Thoracic aorta (tissue), 2 donors: ENCODE data around the gene UBE2D2. TPM values are rescaled to one million over a fixed set of nuclear protein-coding genes. Genes with fewer than 3 reads are reported as not detected.
"Not testable (repeated sequence)": the region's sequence is repeated elsewhere in the genome, so short reads cannot be mapped to it uniquely, and the experiment has no call there.

Experiments
- ATAC-seq: fragments of 150-250 bp; one replicate; pipeline ENCODE4 v1.8.0; 2017; ENCODE audit warnings: low read depth; ENCODE audit not compliant: insufficient number of reproducible peaks, low FRiP score
- DNase-seq: peaks from one replicate; pipeline ENCODE4 v3.0.0-alpha.2; 2020; ENCODE audit warnings: low spot score
- H3K27ac ChIP-seq, 2 donors: fragments of 200-600 bp; sonication (generic); 1 replicate in 1 of 2; 2 replicates in 1 of 2; pipeline ENCODE4 v1.5.1; 2016; ENCODE audit warnings: mild to moderate bottlenecking in 2 of 2, moderate library complexity in 2 of 2
- H3K27me3 ChIP-seq: fragments of 200-600 bp; sonication (generic); replicated peaks from 2 replicates; pipeline ENCODE4 v1.6.0; 2016; ENCODE audit warnings: mild to moderate bottlenecking; ENCODE audit not compliant: insufficient read depth
- H3K36me3 ChIP-seq: fragments of 200-600 bp; sonication (generic); one replicate; pipeline ENCODE4 v1.5.1; 2016
- H3K4me1 ChIP-seq, 2 donors: fragments of 200-600 bp; sonication (generic); 1 replicate in 1 of 2; 2 replicates in 1 of 2; pipeline versions ENCODE4 v1.5.1 to v1.6.0; 2016; ENCODE audit warnings: low read depth in 2 of 2, mild to moderate bottlenecking in 1 of 2; ENCODE audit not compliant: control insufficient read depth in 1 of 2
- H3K4me3 ChIP-seq: fragments of 200-600 bp; sonication (generic); 2 replicates; pipeline ENCODE4 v1.5.1; 2016; ENCODE audit warnings: mild to moderate bottlenecking
- H3K9me3 ChIP-seq: fragments of 200-600 bp; sonication (generic); 2 replicates; pipeline ENCODE4 v1.5.1; 2016
- CTCF ChIP-seq: fragments of 200-600 bp; sonication (generic); IDR thresholded peaks from one replicate; pipeline ENCODE4 v1.5.1; 2019; ENCODE audit warnings: antibody characterized with exemption
- total RNA-seq, 2 donors: library from RNA; depleted of rRNA; stranded (reverse); fragments of >200 nt; gene quantifications; one replicate each; pipeline versions ENCODE4 v1.1.0 to v1.2.3, GENCODE V29; 2016

UBE2D2 gene
- total RNA-seq, 2 donors from 2014 or later = 51.9 to 66.7 TPM

GRCh38 chr5:139517683-139518564 lies 43.2 kb upstream of the UBE2D2 start:
- peak; percentile 97 for TF ChIP-seq CTCF
- H3K9me3 ChIP-seq = no peaks in the 10 kb centered on the region
- ATAC-seq (peak; percentile 92), DNase-seq (peak; percentile 38)
- H3K4me3 ChIP-seq = peak overlapping the region; percentile 76
- peaks cover 0 to 5% of the 10 kb centered on the region in 2 donors for H3K4me1 ChIP-seq
- H3K27me3 ChIP-seq = no peaks in the 10 kb centered on the region
- no peaks in the 10 kb centered on the region for H3K36me3 ChIP-seq
- H3K27ac ChIP-seq = peak overlapping the region; percentile 50 to 72

GRCh38 chr5:139523635-139524445 lies 37.3 kb upstream of the UBE2D2 start:
- Histone ChIP-seq H3K4me3 (no peak overlapping the region), H3K27me3 (no peaks in the 10 kb centered on the region), H3K27ac (no peak overlapping the region), H3K4me1 (no peaks in the 10 kb centered on the region), H3K36me3 (no peaks in the 10 kb centered on the region), H3K9me3 (no peaks in the 10 kb centered on the region)
- TF ChIP-seq CTCF = no peak
- DNase-seq (no peak), ATAC-seq (no peak)

GRCh38 chr5:139524446-139524845 lies 36.7 kb upstream of the UBE2D2 start:
- no peak for DNase-seq
- Histone ChIP-seq H3K36me3 (no peaks in the 10 kb centered on the region), H3K27me3 (no peaks in the 10 kb centered on the region), H3K4me1 (no peaks in the 10 kb centered on the region), H3K27ac (no peak overlapping the region), H3K4me3 (no peak overlapping the region), H3K9me3 (no peaks in the 10 kb centered on the region)
- no peak for ATAC-seq
- TF ChIP-seq CTCF = no peak

GRCh38 chr5:139524940-139525585 lies 36.1 kb upstream of the UBE2D2 start:
- H3K27me3 ChIP-seq = no peaks in the 10 kb centered on the region
- no peak for DNase-seq
- no peaks in the 10 kb centered on the region for H3K36me3 ChIP-seq
- H3K9me3 ChIP-seq = no peaks in the 10 kb centered on the region
- no peaks in the 10 kb centered on the region for H3K4me1 ChIP-seq
- TF ChIP-seq CTCF = no peak
- H3K4me3 ChIP-seq = no peak overlapping the region
- no peak overlapping the region for H3K27ac ChIP-seq
- ATAC-seq = no peak

- H3K4me3 ChIP-seq, ATAC-seq, H3K36me3 ChIP-seq, H3K27ac ChIP-seq, H3K27me3 ChIP-seq, H3K4me1 ChIP-seq, H3K9me3 ChIP-seq, DNase-seq: not testable (repeated sequence)
Observed at GRCh38 chr5:139525586-139526308, 35.4 kb upstream of the UBE2D2 start.

- not testable (repeated sequence) for H3K27me3 ChIP-seq, H3K4me1 ChIP-seq, DNase-seq, H3K36me3 ChIP-seq, ATAC-seq, H3K27ac ChIP-seq, H3K4me3 ChIP-seq, H3K9me3 ChIP-seq
Observed at GRCh38 chr5:139526309-139527089, 34.6 kb upstream of the UBE2D2 start.

- not testable (repeated sequence) for H3K4me1 ChIP-seq, H3K9me3 ChIP-seq, H3K27me3 ChIP-seq, H3K27ac ChIP-seq, ATAC-seq, H3K36me3 ChIP-seq, H3K4me3 ChIP-seq, DNase-seq
Observed at GRCh38 chr5:139527090-139527470, 34.1 kb upstream of the UBE2D2 start.
